CD4-positive, alpha-beta memory T cell (primary cell): ENCODE data around the gene CROCC. TPM values are rescaled to one million over a fixed set of nuclear protein-coding genes. Genes with fewer than 3 reads are reported as not detected.

Experiments used
- CTCF ChIA-PET: fragments of 350-600 bp; sonication (Branson Sonifier 250); formaldehyde crosslinking; loops from one replicate; lab custom pipeline; 2021; ENCODE audit warnings: inconsistent platforms; ENCODE audit not compliant: partially characterized antibody; lab: Charles Lee
- POLR2A ChIA-PET: fragments of 350-600 bp; sonication (Branson Sonifier 250); formaldehyde crosslinking; loops from one replicate; lab custom pipeline; 2021; ENCODE audit not compliant: partially characterized antibody; lab: Charles Lee
- DNase-seq, 5 donors: peaks; one replicate each; pipeline versions ENCODE4 v3.0.0 to v3.0.0-alpha.2; 2020 to 2022; ENCODE audit warnings: mixed read lengths in 1 of 5
- H3K27ac ChIP-seq: one replicate; pipeline ENCODE4 v1.7.0; 2013; ENCODE audit warnings: low read depth, low read length
- H3K27me3 ChIP-seq: 2 replicates; pipeline ENCODE4 v1.7.0; 2013; ENCODE audit warnings: mild to moderate bottlenecking, low read length, moderate library complexity; ENCODE audit not compliant: insufficient read depth
- H3K36me3 ChIP-seq: 2 replicates; pipeline ENCODE4 v1.7.0; 2013; ENCODE audit warnings: mild to moderate bottlenecking, low read length, moderate library complexity; ENCODE audit not compliant: insufficient read depth
- H3K4me1 ChIP-seq: 2 replicates; pipeline ENCODE4 v1.7.0; 2013; ENCODE audit warnings: mild to moderate bottlenecking, low read length, moderate library complexity; ENCODE audit not compliant: insufficient read depth
- H3K4me3 ChIP-seq, 2 donors: one replicate each; pipeline ENCODE4 v1.7.0; 2013; ENCODE audit warnings: low read length in 2 of 2, mild to moderate bottlenecking in 1 of 2
- H3K9me3 ChIP-seq, 2 donors: one replicate each; pipeline ENCODE4 v1.7.0; 2013; ENCODE audit warnings: low read length in 2 of 2, control low read depth in 1 of 2; ENCODE audit not compliant: control insufficient read depth in 1 of 2
- H3K27ac Mint-ChIP-seq, 7 donors: one replicate each; pipeline ENCODE4 v1.8.0; 2020 to 2021; ENCODE audit warnings: mixed read lengths in 7 of 7, mild to moderate bottlenecking in 6 of 7, inconsistent platforms in 3 of 7, moderate library complexity in 3 of 7
- H3K27me3 Mint-ChIP-seq, 2 donors: one replicate each; pipeline ENCODE4 v1.8.0; 2020 to 2021; ENCODE audit warnings: mixed read lengths in 2 of 2
- H3K36me3 Mint-ChIP-seq, 2 donors: one replicate each; pipeline ENCODE4 v1.8.0; 2020 to 2021; ENCODE audit warnings: mixed read lengths in 2 of 2, inconsistent platforms in 1 of 2, mild to moderate bottlenecking in 1 of 2
- H3K4me1 Mint-ChIP-seq, 4 donors: one replicate each; pipeline ENCODE4 v1.8.0; 2020 to 2021; ENCODE audit warnings: mixed read lengths in 4 of 4, mild to moderate bottlenecking in 1 of 4
- H3K4me3 Mint-ChIP-seq, 8 donors: one replicate each; pipeline ENCODE4 v1.8.0; 2020 to 2021; ENCODE audit warnings: mixed read lengths in 8 of 8, mild to moderate bottlenecking in 7 of 8, moderate library complexity in 6 of 8, inconsistent platforms in 3 of 8
- H3K9me3 Mint-ChIP-seq, 8 donors: one replicate each; pipeline ENCODE4 v1.8.0; 2020 to 2021; ENCODE audit warnings: mixed read lengths in 8 of 8, mild to moderate bottlenecking in 5 of 8, inconsistent platforms in 3 of 8, moderate library complexity in 1 of 8
- intact Hi-C: fragments of 100-400 bp; cut with micrococcal nuclease; formaldehyde crosslinking; loops from one replicate; pipeline ENCODE4 v1.15.1; 2023
- polyA plus RNA-seq, 2 donors: library from polyadenylated mRNA; unstranded; fragments of 300-500 nt; fragmentation: Illumina TruSeq; gene quantifications; one replicate each; pipeline ENCODE4 v1.2.3, GENCODE V29; 2021
- total RNA-seq, 2 experiments: library from RNA; stranded (reverse); gene quantifications; one replicate each; pipeline ENCODE4 v1.2.3, GENCODE V29; 2021

Gene CROCC
- total and polyA plus RNA-seq, 4 experiments from 2014 or later, result 0.77 to 91.7 (median 46.7) TPM

DNA sequence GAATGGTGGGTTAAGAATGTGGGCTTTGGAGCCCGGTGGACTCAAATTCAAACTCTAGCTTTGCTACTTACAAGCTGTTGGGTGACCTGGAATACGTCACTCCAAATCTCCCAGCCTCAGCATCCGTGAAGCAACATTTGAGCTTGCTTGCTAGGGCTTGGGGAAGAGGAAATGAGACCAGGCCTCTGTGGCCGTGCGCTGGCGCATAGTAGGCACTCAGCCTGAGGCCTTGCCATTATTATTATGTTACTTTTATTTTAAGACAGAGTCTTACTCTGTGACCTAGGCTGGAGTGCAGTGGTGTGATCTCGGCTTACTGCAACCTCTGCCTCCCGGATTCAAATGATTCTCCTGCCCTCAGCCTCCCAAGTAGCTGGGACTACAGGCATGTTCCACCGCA is 70.9 kb downstream of the CROCC start:
- Mint-ChIP-seq H3K4me1 (no peaks in the 10 kb centered on the region), H3K9me3 (no peaks in the 10 kb centered on the region), H3K36me3 (peaks cover 17 to 37% of the 10 kb centered on the region in 2 donors), H3K4me3 (no peak overlapping the region), H3K27me3 (no peaks in the 10 kb centered on the region), H3K27ac (no peak overlapping the region)
- no peaks in the 10 kb centered on the region for H3K27me3 ChIP-seq
- ChIA-PET POLR2A (no interaction called here), CTCF (no interaction called here)
- peaks cover 21% of the 10 kb centered on the region for H3K36me3 ChIP-seq
- intact Hi-C loops, result no loop called here
- no peak for DNase-seq
- H3K4me1 ChIP-seq, result no peaks in the 10 kb centered on the region
- H3K27ac ChIP-seq, result no peak overlapping the region
- no peaks in the 10 kb centered on the region for H3K9me3 ChIP-seq
- H3K4me3 ChIP-seq, result no peak overlapping the region

DNA sequence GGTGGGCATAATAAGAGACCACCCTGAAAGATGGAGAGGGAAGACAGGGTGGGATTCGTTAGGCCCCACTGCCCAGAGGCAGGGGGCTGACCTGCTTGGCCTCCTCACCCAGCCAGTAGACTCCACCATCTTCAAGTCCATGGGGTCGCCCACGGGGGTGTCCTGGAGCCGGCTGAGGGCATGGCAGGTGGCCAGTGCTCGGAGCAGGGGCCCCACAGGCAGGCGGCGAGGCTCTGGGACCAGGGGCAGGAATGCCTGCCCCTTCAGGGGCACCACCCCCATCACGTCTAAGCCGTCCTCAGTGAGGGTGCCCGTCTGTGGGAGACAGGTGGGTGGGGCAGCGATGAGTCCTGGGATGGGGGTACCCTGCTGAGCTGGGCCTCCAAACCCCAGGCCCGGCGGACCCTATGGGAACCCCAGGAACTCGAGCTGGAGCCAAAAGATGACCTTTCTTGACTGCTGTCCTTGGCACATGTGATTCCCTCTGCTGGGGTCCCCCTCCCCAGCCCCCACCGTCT is 71.8 kb downstream of the CROCC start:
- H3K27ac ChIP-seq, result no peak overlapping the region
- no peaks in the 10 kb centered on the region for H3K4me1 ChIP-seq
- ChIA-PET CTCF (no interaction called here), POLR2A (no interaction called here)
- no peaks in the 10 kb centered on the region for H3K4me1 Mint-ChIP-seq
- no peak overlapping the region for H3K4me3 ChIP-seq
- H3K36me3 ChIP-seq, result peaks cover 20% of the 10 kb centered on the region
- H3K9me3 ChIP-seq, result no peaks in the 10 kb centered on the region
- H3K27me3 Mint-ChIP-seq, result no peaks in the 10 kb centered on the region
- DNase-seq, result no peak
- intact Hi-C loops, result no loop called here
- no peak overlapping the region for H3K4me3 Mint-ChIP-seq
- no peaks in the 10 kb centered on the region for H3K9me3 Mint-ChIP-seq
- H3K36me3 Mint-ChIP-seq, result peaks cover 16 to 39% of the 10 kb centered on the region in 2 donors
- H3K27me3 ChIP-seq, result no peaks in the 10 kb centered on the region
- no peak overlapping the region for H3K27ac Mint-ChIP-seq

DNA sequence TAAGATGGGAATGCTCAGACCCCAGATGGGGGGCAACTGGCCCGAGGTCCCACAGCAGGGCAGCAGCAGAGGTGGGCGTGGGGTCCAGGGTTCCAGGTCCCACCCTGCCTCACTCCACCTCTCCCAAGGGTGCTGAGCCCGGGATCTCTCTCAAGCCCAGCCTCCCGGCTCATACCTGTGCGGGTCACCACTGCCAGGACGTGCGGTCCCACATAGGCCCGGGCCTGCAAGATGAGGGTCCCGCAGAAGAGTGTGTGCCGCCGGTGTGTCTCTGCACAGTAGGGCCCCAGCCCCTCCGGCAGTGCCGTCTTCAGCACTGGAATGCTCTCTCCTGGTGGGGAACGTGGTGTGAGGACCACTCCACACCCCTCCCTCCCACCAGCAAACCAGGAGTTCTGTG is 75.1 kb downstream of the CROCC start:
- Histone ChIP-seq H3K4me3 (no peak overlapping the region), H3K27ac (no peak overlapping the region), H3K4me1 (no peaks in the 10 kb centered on the region), H3K36me3 (peaks cover 15% of the 10 kb centered on the region), H3K9me3 (no peaks in the 10 kb centered on the region), H3K27me3 (no peaks in the 10 kb centered on the region)
- Mint-ChIP-seq H3K4me3 (no peak overlapping the region), H3K4me1 (no peaks in the 10 kb centered on the region), H3K27ac (no peak overlapping the region), H3K36me3 (peaks cover 28 to 45% of the 10 kb centered on the region in 2 donors), H3K27me3 (no peaks in the 10 kb centered on the region), H3K9me3 (no peaks in the 10 kb centered on the region)
- ChIA-PET CTCF (no interaction called here), POLR2A (no interaction called here)
- intact Hi-C loops, result no loop called here
- DNase-seq, result no peak

- Histone ChIP-seq H3K27ac (no peak overlapping the region), H3K36me3 (peaks cover 23% of the 10 kb centered on the region), H3K9me3 (no peaks in the 10 kb centered on the region), H3K4me1 (no peaks in the 10 kb centered on the region), H3K27me3 (no peaks in the 10 kb centered on the region), H3K4me3 (no peak overlapping the region)
- no peaks in the 10 kb centered on the region for H3K27me3 Mint-ChIP-seq
- H3K27ac Mint-ChIP-seq, result no peak overlapping the region
- no peaks in the 10 kb centered on the region for H3K4me1 Mint-ChIP-seq
- DNase-seq, result no peak
- no peak overlapping the region for H3K4me3 Mint-ChIP-seq
- no peaks in the 10 kb centered on the region for H3K9me3 Mint-ChIP-seq
- POLR2A ChIA-PET, result no interaction called here
- peaks cover 30 to 52% of the 10 kb centered on the region in 2 donors for H3K36me3 Mint-ChIP-seq
- CTCF ChIA-PET, result no interaction called here
- intact Hi-C loops, result no loop called here
Measured at GRCh38 chr1:16998589-16998988, 76.9 kb downstream of the CROCC start.

GRCh38 chr1:16999863-17000262 is 78.1 kb downstream of the CROCC start:
- Mint-ChIP-seq H3K4me1 (no peaks in the 10 kb centered on the region), H3K27ac (no peak overlapping the region), H3K9me3 (no peaks in the 10 kb centered on the region), H3K27me3 (no peaks in the 10 kb centered on the region), H3K4me3 (no peak overlapping the region), H3K36me3 (peaks cover 38 to 60% of the 10 kb centered on the region in 2 donors)
- peaks cover 34% of the 10 kb centered on the region for H3K36me3 ChIP-seq
- POLR2A ChIA-PET, result no interaction called here
- H3K4me1 ChIP-seq, result no peaks in the 10 kb centered on the region
- H3K27ac ChIP-seq, result no peak overlapping the region
- H3K4me3 ChIP-seq, result no peak overlapping the region
- no peaks in the 10 kb centered on the region for H3K27me3 ChIP-seq
- no peak for DNase-seq
- intact Hi-C loops, result no loop called here
- CTCF ChIA-PET, result no interaction called here
- H3K9me3 ChIP-seq, result no peaks in the 10 kb centered on the region

DNA sequence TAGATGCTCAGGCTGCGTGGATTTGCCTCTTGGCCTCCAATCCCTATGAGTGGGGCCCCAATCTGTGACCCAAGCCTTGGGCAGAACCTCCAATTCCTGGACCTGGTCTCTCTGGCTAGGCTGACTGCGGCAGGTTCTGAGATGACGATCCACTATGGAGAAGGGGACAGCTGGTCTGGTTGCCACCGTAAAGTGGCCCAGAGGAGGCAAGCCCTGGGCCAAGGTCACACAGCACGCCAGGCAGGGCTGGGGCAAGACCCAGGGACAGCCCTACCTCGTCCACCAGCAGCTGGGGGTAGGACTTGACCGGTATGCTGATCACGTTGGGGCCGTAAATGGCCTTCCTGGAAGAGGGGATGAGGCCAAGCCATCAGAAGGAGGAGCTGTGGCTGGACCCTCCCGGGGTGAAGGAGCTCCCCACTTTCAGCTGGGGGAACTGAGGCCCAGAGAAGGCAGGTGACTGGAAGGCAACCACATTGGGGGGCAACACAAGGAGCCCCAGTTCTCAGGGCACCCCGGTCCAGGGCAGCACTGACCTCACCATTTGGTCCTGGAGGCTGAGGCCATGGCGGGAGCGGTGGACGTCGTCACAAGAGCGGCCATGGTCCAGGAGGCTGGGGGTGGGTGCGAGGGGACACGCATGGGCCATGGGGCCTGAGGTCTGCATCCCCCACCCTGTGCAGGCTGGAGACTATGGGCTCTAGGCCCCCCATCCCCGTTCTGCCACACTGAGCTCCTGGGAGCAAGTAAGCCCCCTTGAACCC is 80.2 kb downstream of the CROCC start:
- H3K4me1 Mint-ChIP-seq, result no peaks in the 10 kb centered on the region
- no peaks in the 10 kb centered on the region for H3K27me3 Mint-ChIP-seq
- H3K36me3 Mint-ChIP-seq, result peaks cover 34 to 49% of the 10 kb centered on the region in 2 donors
- H3K9me3 ChIP-seq, result no peaks in the 10 kb centered on the region
- no peaks in the 10 kb centered on the region for H3K9me3 Mint-ChIP-seq
- peaks cover 29% of the 10 kb centered on the region for H3K36me3 ChIP-seq
- CTCF ChIA-PET, result interaction anchor here (0.6 kb wide), 1 partner anchor 57 kb away, joined by 4 read pairs; no protein-coding TSS in a partner anchor
- POLR2A ChIA-PET, result no interaction called here
- DNase-seq, result no peak
- no peak overlapping the region for H3K27ac Mint-ChIP-seq
- no peaks in the 10 kb centered on the region for H3K4me1 ChIP-seq
- no peak overlapping the region for H3K4me3 Mint-ChIP-seq
- H3K27ac ChIP-seq, result no peak overlapping the region
- H3K4me3 ChIP-seq, result no peak overlapping the region
- intact Hi-C loops, result no loop called here
- H3K27me3 ChIP-seq, result no peaks in the 10 kb centered on the region

DNA sequence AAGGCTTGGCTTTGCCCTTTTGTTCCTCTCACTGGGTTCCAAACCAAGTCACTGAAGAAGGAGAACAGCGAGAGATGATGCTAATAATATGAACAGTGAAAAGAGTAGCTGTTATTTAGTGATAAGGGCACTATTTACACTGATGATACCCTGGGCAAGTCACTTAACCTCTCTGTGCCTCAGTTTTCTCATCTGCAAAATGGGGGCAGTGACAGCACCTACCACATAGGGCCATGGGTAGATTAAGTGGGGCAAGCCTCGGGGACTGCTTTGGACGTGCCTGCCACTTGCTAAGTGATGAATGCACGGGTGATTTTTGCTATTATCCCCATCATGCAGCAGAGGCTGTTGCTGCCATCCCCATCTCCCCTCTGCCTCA is 80.8 kb downstream of the CROCC start:
- H3K4me1 Mint-ChIP-seq, result no peaks in the 10 kb centered on the region
- H3K9me3 Mint-ChIP-seq, result no peaks in the 10 kb centered on the region
- Histone ChIP-seq H3K27ac (no peak overlapping the region), H3K4me1 (no peaks in the 10 kb centered on the region), H3K9me3 (no peaks in the 10 kb centered on the region), H3K4me3 (no peak overlapping the region), H3K27me3 (no peaks in the 10 kb centered on the region), H3K36me3 (peaks cover 29% of the 10 kb centered on the region)
- CTCF ChIA-PET, result no interaction called here
- POLR2A ChIA-PET, result no interaction called here
- no peaks in the 10 kb centered on the region for H3K27me3 Mint-ChIP-seq
- H3K36me3 Mint-ChIP-seq, result peaks cover 31 to 46% of the 10 kb centered on the region in 2 donors
- intact Hi-C loops, result no loop called here
- no peak for DNase-seq
- H3K4me3 Mint-ChIP-seq, result no peak overlapping the region
- no peak overlapping the region for H3K27ac Mint-ChIP-seq
